Astrocyte of the cerebellum (primary cell): ENCODE data around the gene ANXA5.

Experiments
- DNase-seq: peaks from one replicate; pipeline ENCODE4 v3.0.0-alpha.2; 2011; ENCODE audit warnings: low read depth
- H3K4me3 ChIP-seq: 2 replicates; pipeline ENCODE4 v1.5.1; 2011; ENCODE audit warnings: mild to moderate bottlenecking, low read depth, low read length, moderate library complexity
- CTCF ChIP-seq: IDR thresholded peaks from 2 replicates; pipeline ENCODE4 v1.5.1; 2012; ENCODE audit warnings: low read length, low read depth, moderate library complexity, mild to moderate bottlenecking; ENCODE audit errors: missing control alignments
- in situ Hi-C: cut with HindIII; loops from 2 replicates; pipeline ENCODE4 v1.10.0; 2017; ENCODE audit warnings: low sequenced_read_pairs

The ANXA5 gene

GRCh38 chr4:121684561-121684960 is 12.2 kb downstream of the ANXA5 start:
- DNase-seq = no peak
- no peak for TF ChIP-seq CTCF
- in situ Hi-C loops = no loop called here
- H3K4me3 ChIP-seq = no peak overlapping the region

GRCh38 chr4:121684016-121684415 is 12.8 kb downstream of the ANXA5 start:
- in situ Hi-C loops = no loop called here
- H3K4me3 ChIP-seq = no peak overlapping the region
- no peak for DNase-seq
- TF ChIP-seq CTCF = no peak

GRCh38 chr4:121680571-121680970 is 16.2 kb downstream of the ANXA5 start:
- in situ Hi-C loops = no loop called here
- no peak overlapping the region for H3K4me3 ChIP-seq
- no peak for TF ChIP-seq CTCF
- DNase-seq = no peak

- in situ Hi-C loops = no loop called here
- no peak for DNase-seq
- H3K4me3 ChIP-seq = no peak overlapping the region
- no peak for TF ChIP-seq CTCF
Observed at GRCh38 chr4:121679951-121680350, 16.8 kb downstream of the ANXA5 start.

- no peak overlapping the region for H3K4me3 ChIP-seq
- in situ Hi-C loops = no loop called here
- TF ChIP-seq CTCF = no peak
- no peak for DNase-seq
Observed at GRCh38 chr4:121679267-121679666, 17.5 kb downstream of the ANXA5 start.

- TF ChIP-seq CTCF = no peak
- H3K4me3 ChIP-seq = no peak overlapping the region
- in situ Hi-C loops = no loop called here
- DNase-seq = no peak
Observed at GRCh38 chr4:121677524-121677923, 19.3 kb downstream of the ANXA5 start.
